Stimulated activated CD8-positive, alpha-beta memory T cell treated with anti-CD3 and anti-CD28 coated beads, Interleukin-7, amount 100 ng/mL, for 48 hours (primary cell): ENCODE measurements around the gene GABRQ.

Experiments
- DNase-seq, 2 donors: peaks; one replicate each; pipeline ENCODE4 v3.0.0-alpha.2; 2020; ENCODE audit warnings: low read depth in 1 of 2; ENCODE audit errors: extremely low read depth in 1 of 2

GABRQ gene

DNA sequence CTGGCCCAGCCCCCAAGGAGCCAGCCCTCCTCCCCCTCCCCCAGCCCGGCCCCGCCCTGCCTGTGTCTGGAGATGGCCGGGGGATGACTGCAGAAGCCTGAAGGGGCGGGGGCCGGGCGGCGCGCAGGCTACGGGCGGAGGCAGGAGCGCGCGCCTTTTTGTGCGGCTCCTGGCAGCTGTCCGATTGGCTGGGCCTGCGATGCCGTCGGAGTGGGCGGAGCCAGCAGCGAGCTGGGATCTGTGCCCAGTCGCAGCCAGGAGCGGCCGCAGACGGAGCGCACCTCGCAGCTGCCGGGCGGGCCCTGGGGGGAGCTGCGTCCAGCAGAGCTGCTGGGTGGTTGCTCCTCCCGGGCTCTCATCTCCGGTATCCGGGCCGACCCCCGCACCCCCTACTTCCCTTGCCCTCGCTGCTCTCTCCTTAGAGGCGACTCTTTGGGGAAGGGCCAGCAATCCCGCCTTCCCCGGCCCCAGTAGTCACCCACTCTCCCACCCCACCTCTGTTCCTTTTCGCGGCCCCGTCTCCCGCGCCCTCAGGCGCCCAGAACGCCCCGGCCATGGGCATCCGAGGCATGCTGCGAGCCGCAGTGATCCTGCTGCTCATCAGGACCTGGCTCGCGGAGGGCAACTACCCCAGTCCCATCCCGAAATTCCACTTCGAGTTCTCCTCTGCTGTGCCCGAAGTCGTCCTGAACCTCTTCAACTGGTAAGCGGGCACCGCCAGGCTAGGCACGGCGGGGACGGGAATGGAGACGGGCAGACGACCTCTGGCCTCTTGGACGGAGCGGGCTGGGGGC is at the start of gene GABRQ:
TSS of gene GABRQ (plus strand) at position 247 of the 794 bp plus-strand sequence. CDS start at position 555, 308 bp downstream.
- DNase-seq: peak in 1 of 2 donors; percentile 4

DNA sequence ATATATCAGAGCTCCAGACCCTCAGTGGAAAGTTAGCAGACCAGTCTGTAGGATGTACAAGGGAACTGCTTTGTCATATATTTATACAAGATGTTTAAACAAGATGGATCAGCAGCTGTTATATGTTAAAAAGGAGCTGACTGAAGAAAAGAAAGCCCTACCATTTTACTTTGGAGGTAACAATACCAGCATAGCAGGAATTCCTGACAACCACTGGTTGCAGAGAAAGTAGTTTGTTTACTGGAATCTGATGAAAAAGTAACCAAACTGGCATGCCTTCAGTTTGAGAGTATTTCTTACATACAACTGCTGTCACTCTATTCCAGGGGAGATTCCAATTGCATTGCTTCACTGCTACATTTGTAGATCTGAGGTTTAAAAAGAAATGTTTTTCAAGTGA is 49.5 kb upstream of the GABRQ start:
- DNase-seq: no peak

DNA sequence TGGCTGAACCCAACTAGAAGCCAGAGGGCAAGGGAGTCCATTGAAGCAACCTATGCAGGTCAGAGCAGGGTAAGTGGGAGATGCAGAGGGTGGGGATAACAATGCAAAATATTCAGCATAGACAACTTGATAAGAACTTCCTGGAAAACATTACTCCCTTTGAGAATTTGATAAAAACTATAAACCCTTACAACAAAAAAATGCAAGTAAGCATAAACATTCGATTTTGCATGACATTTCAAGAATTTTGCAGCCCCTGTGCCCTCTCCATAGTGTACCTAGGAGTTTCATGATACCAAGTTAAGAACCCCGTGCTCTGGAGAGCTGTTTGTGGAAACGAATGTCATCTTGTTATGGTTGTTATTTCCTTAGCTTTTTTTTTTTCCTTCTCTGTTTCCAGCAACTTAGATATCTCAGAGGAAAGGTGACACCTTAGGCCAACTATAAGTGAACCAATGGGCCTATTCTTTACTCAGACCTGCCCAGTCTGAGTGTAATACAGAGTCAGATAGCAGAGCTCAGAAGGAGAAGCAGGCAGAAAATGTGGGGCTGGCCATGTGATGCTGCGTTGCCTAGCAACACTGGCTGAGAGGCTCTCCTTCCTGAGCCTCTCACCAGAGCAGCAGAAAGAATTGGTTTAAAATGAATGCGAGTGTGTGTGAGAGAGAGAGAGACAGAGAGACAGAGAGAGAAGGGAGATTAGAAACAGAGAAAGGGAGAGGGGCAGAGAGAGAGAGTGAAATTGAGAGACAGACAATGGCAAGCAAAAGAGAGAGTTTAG is 36.7 kb upstream of the GABRQ start:
- DNase-seq: no peak

DNA sequence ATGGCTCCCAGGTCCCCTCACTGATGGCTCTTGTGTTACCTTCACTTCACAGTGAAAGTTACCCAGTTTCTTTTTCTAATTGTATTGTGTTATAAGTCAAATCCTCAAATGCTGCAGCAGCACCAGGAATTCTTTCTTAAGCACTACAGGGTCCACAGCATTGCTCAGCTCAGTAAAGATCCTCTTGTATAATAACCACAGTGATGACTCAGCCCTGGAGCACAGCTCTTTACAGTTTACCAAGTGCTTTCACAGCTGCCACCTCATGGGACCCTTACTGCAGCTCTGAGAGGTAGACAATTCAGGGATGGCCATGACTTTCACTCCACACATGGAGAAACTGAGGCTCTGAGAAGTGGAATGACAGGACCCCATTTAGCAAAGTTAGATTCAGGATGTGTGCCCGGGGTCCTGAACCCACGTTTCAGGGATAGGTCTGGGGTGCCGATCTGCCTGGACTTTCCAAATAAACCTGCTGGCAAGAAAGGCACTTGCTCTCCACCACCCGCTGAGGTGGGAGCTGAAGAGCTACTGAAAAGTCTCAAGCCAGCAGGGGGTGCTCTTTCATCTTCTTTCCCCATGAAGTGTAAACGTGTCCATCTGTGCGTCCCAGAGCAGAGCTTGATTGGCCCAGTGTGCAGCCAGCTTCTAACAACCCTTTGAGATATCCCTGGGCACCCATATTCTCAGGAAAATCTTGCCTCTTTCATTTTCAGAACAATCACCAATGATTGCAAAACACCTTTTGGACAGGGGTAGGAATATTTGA is 35.7 kb upstream of the GABRQ start:
- no peak for DNase-seq

GRCh38 chrX:152614791-152615190 is 22.9 kb upstream of the GABRQ start:
- no peak for DNase-seq

GRCh38 chrX:152619897-152620296 is 17.8 kb upstream of the GABRQ start:
- DNase-seq: no peak

DNA sequence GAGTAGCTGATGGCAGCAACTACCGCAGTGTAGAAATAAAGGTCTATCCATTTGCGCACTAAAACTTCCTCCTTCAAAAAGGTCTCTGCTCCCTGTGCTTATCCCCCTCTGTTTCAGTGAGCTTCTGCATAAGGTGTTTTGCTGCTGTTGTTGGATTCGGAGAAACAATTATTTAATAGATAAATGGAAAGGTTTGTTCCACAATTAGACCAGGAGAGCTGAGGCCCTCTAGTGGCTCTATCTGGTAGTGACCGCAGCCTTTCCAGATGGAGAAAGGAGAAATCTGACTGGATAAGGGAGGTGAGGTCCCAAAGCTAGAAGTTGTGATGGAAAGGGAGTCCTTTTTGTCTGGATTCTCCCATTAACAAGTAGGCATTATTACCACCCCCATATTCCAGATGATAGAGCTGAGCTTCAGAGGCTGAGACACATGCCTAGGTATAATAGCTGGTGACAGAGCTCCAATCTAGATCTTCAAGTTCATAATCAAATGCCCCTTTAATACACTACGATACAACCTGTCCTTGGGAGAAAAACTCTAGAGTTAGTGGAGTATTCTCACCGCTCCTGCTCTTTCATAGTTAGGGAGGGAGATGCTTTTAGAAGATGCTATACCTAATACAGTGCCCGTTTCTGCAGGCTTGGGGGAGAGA is 5.1 kb upstream of the GABRQ start:
- peak in 1 of 2 donors; percentile 7 for DNase-seq

DNA sequence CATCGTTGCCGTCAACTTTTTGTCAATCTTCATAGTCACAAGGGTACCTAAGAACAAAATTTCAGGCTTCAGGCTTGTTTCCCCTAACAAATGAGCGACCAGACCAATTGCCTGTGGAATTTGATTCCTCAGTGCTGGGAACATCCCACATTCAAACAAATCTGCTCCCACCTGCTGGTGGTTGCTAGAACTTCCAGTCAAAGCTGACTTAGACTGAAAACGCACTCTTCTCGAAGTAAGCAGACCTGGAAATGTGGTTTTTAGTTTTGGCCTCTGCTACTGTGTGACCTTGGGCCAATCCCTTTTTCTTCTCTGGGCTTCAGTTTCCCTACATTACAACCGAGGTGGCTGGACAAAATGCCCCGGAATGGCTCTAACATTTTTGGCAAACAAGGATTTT is 1.8 kb upstream of the GABRQ start:
- DNase-seq: no peak

DNA sequence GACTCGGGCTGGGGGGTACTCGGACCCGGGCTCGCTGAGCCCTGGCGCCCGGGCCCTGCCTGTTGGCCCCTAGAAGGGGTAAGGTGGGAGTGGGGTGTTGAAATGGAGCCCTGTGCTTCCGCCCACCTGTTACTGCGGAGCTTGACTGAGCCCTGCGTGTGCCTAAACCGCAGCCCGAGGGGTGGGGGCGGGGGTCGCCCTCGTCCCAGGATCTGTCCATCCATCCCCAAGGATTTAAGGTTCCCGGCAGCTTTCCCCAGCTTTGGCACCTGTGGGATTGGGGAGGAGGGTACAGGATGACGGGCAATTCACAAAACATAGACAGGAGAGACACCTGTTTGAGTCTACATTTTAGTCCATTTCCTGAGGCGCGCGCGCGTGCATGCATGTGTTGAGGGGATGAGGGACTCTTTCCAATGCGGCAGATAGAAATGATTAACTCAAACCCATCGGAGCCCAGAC is 779 bp downstream of the GABRQ start:
- DNase-seq: no peak

DNA sequence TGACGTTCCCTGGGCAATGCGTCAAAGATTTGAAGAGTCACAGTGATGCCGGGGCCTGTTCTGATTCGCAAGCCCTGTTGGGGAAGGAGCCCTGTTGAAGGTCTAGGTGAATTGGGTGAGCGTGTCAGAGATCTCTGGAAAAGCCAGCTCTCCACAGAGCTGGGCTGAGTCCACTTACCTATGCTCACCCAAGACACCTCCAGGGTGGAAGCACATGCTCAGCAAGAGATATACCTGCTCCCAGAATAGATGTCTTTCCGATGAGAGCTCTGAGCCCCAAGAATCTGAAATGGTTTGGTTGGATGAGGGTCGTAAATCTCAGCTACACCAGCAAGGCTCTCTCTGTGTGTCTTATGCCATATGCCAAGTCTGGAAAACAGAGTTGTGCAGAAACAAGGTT is 1.7 kb downstream of the GABRQ start:
- no peak for DNase-seq

- DNase-seq: no peak
Observed at GRCh38 chrX:152640034-152640818, 2.5 kb downstream of the GABRQ start.

DNA sequence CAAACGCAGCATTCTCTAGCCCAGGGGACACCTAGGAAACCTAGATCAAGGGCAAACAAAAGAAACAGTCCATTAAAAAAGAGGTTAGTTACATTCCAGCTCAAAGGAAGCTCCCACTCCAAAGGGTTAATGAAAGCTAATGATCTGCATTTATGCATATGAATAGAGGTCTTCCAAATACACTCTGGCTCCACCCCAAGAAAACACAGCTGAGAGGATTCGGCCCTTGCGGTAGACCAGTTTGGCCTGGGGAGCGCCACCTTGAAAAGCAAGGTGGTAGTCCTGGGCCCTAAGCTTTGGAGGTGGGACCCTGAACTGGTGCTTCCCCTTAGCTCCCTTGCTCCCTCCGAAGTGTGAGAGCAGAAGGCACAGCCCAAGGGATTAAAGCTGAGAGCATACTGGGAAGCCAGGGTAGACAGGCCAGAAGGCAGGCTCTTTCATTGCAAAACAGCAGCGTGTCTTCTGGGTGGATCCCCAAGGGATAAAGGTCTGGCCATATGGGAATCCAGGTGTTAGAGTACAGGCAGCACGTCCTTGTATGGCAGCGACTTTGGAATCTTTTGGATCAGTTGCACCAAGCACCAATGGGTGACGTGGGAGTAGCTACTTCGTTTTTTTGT is 3.7 kb downstream of the GABRQ start:
- DNase-seq: no peak

GRCh38 chrX:152641996-152642395 is 4.3 kb downstream of the GABRQ start:
- no peak for DNase-seq

- no peak for DNase-seq
Observed at GRCh38 chrX:152642931-152643564, 5.4 kb downstream of the GABRQ start.

DNA sequence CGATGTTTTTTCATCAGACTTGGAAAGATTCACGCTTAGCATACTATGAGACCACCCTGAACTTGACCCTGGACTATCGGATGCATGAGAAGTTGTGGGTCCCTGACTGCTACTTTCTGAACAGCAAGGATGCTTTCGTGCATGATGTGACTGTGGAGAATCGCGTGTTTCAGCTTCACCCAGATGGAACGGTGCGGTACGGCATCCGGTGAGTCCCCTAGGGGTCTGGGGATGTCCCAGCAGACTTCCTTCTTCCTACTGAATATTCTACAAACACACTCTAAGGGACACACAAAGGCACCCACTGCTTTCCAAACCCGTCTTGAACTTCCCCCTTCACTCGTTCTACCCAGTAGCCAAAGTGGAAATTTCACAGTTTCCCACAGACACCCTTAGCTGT is 9.3 kb downstream of the GABRQ start:
- no peak for DNase-seq

DNA sequence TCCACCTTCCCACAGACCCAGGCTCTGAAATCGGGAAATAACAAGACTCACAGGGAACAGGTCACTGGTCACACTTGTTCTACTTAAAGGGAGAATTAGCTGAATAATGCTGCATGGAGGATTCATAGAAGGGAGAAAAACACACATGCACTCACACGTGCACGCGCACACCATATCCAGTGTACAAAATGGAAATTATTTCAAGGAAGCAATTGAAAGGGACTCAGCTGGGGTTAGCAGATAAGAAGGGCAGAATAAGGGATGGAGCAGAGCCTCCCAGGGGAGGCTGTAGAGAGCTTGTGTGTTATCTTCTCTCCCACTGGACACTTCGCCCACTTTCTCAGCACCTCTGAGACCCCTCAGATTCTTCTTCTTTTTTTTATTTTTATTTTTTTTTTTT is 10.3 kb downstream of the GABRQ start:
- DNase-seq: no peak

DNA sequence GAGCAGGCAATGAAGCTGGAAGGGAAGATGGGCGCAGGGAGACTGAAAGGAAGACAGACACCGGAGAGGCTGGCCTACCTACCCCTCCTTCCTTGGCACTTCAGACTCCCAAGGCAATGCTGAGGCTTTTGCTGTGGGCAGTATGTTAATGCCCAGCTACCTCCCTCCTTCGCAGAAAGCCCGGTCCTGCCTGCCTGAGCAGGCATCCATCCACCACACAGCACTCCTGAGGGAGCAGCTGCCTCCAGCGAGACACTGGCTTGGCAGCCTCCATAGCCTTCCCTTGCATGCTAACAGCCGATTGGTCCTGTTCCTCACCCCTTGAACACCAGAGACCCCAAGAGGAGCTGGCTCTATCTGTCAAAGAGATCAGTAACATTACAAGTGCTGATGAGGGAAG is 14.4 kb downstream of the GABRQ start:
- no peak for DNase-seq

DNA sequence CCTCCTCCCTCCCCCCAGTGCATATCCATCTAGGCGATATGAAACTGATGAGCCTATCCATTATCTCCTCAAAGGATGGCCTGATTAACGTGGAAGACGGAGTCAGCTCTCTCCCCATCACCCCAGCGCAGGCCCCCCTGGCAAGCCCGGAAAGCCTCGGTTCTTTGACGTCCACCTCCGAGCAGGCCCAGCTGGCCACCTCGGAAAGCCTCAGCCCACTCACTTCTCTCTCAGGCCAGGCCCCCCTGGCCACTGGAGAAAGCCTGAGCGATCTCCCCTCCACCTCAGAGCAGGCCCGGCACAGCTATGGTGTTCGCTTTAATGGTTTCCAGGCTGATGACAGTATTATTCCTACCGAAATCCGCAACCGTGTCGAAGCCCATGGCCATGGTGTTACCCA is 14.8 kb downstream of the GABRQ start:
- no peak for DNase-seq

GRCh38 chrX:152656087-152656486 is 18.4 kb downstream of the GABRQ start:
- no peak for DNase-seq
